T-helper 1 cell treated with Interleukin-12 subunit alpha and Interleukin-12 subunit beta and Interleukin-4 antibody, amounts not matched to agents 30 μg/mL and 1 μg/mL, for 36 hours (primary cell): Measurements from ENCODE around the gene DNM3.
"Not testable (repeated sequence)": the region's sequence is repeated elsewhere in the genome, so short reads cannot be mapped to it uniquely, and the experiment has no call there.

Source experiments
- H3K27ac Mint-ChIP-seq: one replicate; pipeline ENCODE4 v1.8.0; 2021; ENCODE audit warnings: mild to moderate bottlenecking, mixed read lengths
- H3K27me3 Mint-ChIP-seq: one replicate; pipeline ENCODE4 v1.8.0; 2021; ENCODE audit warnings: low read depth, mixed read lengths
- H3K36me3 Mint-ChIP-seq: one replicate; pipeline ENCODE4 v1.8.0; 2021; ENCODE audit warnings: low read depth, mixed read lengths
- H3K4me1 Mint-ChIP-seq: one replicate; pipeline ENCODE4 v1.8.0; 2021; ENCODE audit warnings: low read depth, mixed read lengths
- H3K4me3 Mint-ChIP-seq: one replicate; pipeline ENCODE4 v1.8.0; 2021; ENCODE audit warnings: mild to moderate bottlenecking, moderate library complexity, mixed read lengths
- H3K9me3 Mint-ChIP-seq: one replicate; pipeline ENCODE4 v1.8.0; 2021; ENCODE audit warnings: mixed read lengths

The DNM3 gene

DNA sequence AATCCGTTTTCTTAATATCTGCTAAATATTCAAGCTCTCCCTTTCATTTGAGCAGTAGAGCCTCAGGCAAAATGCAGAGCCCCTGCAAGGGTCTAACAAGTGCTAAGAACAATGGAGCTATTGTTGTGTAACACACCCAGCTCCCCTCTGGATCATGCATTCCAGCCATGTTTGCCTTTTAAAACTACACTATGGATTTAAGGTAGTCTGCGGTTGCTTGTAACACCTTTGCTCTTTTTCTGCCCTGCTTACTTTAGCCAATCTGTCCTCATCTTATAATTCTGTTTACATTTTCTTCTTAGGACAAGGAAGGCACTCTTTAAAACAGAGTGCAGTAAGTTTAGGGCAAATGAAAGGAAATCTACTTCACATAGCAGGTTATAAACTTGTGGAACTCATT, 519.2 kb downstream of the DNM3 start:
- H3K27me3 Mint-ChIP-seq, result no peaks in the 10 kb centered on the region
- H3K36me3 Mint-ChIP-seq, result peaks cover 3% of the 10 kb centered on the region
- H3K4me1 Mint-ChIP-seq, result peaks cover 26% of the 10 kb centered on the region
- no peak overlapping the region for H3K4me3 Mint-ChIP-seq
- peaks cover 6% of the 10 kb centered on the region for H3K9me3 Mint-ChIP-seq
- no peak overlapping the region for H3K27ac Mint-ChIP-seq

DNA sequence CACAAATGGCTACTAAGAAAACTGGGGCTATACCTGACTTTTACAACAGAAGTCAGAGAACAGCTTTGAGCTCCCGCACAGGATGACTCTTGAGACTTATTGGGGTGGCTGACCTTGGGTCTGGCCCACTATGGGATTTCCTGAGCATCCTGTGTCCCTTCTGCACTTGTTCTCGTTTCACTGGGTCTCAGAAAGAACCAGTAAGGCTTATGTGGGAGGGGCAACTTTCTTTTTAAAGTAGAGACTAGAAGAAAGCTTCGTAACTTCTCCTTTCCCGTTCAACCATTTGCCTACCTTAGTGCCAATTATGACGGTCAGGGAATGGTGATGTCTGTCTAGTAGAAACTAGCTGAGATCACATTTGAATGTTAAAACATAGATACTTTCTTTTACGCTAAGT, 519.7 kb downstream of the DNM3 start:
- peaks cover 26% of the 10 kb centered on the region for H3K4me1 Mint-ChIP-seq
- peaks cover 3% of the 10 kb centered on the region for H3K36me3 Mint-ChIP-seq
- H3K9me3 Mint-ChIP-seq, result peaks cover 6% of the 10 kb centered on the region
- no peak overlapping the region for H3K4me3 Mint-ChIP-seq
- H3K27ac Mint-ChIP-seq, result no peak overlapping the region
- H3K27me3 Mint-ChIP-seq, result no peaks in the 10 kb centered on the region

DNA sequence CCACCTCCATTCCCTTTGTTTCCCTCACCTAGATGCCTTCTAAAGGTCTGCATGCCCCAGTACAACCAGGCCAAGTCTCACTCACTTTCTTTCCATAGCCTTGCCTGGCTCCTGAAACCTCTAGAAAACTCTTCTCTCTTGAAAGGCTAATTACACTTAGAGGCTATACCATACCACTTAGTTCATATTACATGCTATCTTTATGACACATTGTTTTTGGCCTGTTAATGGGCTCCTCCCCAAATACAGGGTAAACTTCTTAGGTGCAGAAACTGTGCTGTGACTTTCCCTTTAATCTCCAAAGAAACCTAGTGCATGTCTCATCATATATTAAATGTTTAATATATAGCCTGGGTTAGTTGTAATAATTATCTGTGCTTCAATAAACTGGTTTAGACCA, 522.6 kb downstream of the DNM3 start:
- Mint-ChIP-seq H3K27ac (no peak overlapping the region), H3K4me1 (peaks cover 5% of the 10 kb centered on the region), H3K36me3 (peaks cover 15% of the 10 kb centered on the region), H3K4me3 (no peak overlapping the region), H3K9me3 (peaks cover 32% of the 10 kb centered on the region), H3K27me3 (no peaks in the 10 kb centered on the region)

DNA sequence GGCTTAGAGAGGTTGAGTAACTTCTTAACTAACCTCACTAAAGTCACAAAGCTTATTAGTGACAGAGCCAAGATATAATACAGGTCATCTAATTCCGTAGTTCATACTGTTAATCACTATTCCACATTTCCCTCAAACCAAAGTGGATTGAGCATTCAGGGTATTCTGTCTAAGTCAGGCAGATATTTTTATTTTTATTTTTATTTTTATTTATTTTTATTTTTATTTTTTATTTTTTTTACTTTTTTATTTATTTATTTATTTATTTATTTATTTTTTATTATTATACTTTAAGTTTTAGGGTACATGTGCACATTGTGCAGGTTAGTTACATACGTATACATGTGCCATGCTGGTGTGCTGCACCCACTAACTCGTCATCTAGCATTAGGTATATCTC, 530.3 kb downstream of the DNM3 start:
- H3K27ac Mint-ChIP-seq, H3K4me1 Mint-ChIP-seq, H3K4me3 Mint-ChIP-seq, H3K27me3 Mint-ChIP-seq: not testable (repeated sequence)
- Mint-ChIP-seq H3K9me3 (peaks cover 26% of the 10 kb centered on the region), H3K36me3 (peaks cover 12% of the 10 kb centered on the region)

DNA sequence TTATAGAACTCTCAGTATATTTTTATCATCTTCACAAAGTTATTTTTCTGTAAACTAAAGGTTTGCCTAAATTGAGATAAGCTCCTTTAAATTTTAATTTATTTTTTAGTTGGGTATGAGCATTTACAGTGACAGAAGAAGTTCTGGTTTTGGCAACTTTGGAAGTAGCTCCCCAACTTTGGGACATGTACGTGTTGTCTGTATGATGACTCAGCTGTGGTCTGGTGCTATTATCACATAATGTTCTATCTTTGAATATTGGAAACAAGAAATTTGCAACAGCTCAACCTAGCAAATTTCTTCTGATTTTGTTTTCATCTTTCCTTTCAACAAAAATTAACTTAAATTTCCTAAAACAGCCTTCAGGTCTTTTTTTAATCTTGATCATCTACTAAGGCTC, 532.6 kb downstream of the DNM3 start:
- Mint-ChIP-seq H3K9me3 (peaks cover 3% of the 10 kb centered on the region), H3K4me1 (peaks cover 6% of the 10 kb centered on the region), H3K36me3 (no peaks in the 10 kb centered on the region), H3K27ac (no peak overlapping the region), H3K27me3 (no peaks in the 10 kb centered on the region), H3K4me3 (no peak overlapping the region)

DNA sequence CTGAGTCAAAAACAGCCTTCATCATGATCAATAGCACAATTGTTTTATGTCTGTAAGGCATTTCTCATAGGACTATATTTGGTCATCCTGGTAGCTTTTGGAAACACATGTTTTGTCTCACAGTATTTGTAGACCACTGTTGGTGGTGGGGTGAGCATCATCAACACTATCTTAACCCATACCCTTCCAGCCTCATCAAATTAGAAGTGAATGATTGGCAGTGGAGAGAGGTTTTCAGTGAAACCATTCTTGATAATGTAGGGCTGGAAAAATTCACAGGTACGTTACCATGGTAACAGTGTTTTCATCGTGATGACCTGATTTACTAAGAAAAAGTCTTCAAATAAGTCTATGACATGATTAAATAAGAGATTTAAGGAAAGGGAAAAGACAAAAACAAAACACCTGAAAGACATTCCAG, 533.9 kb downstream of the DNM3 start:
- peaks cover 6% of the 10 kb centered on the region for H3K4me1 Mint-ChIP-seq
- H3K4me3 Mint-ChIP-seq, result no peak overlapping the region
- H3K27ac Mint-ChIP-seq, result no peak overlapping the region
- no peaks in the 10 kb centered on the region for H3K9me3 Mint-ChIP-seq
- H3K36me3 Mint-ChIP-seq, result no peaks in the 10 kb centered on the region
- no peaks in the 10 kb centered on the region for H3K27me3 Mint-ChIP-seq

DNA sequence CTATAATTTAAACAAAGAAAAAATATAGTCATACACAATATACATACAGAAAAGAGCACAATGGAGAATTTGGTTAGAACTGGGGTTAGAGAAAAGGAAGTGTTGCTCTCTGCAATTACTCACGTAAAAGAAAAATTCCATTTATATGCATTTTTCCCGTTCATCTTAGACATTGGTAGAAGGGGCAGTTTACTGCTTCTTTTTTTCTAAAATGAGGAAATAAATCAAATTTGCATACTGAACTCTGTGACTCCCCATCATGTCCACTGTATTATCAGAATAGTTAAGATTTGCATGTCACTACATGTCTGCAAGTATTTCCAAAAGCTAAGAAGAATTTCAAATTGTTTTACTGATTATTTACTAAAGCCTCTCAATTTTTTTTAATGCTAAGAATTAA, 535.1 kb downstream of the DNM3 start:
- H3K27me3 Mint-ChIP-seq, result no peaks in the 10 kb centered on the region
- no peaks in the 10 kb centered on the region for H3K9me3 Mint-ChIP-seq
- peaks cover 15% of the 10 kb centered on the region for H3K4me1 Mint-ChIP-seq
- no peaks in the 10 kb centered on the region for H3K36me3 Mint-ChIP-seq
- H3K4me3 Mint-ChIP-seq, result no peak overlapping the region
- H3K27ac Mint-ChIP-seq, result no peak overlapping the region

DNA sequence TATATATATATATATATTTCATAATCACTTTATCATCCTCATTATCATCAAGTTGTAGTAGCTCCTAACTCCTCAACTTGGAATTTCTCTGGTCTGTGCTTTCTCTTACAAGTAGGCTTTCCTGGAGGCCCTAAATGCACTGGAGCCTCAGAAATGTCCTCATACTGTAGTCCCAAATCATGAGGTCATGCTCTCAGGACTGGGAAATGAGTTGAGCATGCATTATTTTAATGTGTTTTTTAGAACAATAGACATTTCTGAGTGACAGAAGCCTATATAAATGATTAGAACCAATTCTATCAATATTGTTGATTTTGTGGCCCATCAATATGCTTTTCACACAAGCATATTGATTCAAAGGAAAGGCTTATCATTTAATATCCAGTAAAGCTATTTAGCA, 536.3 kb downstream of the DNM3 start:
- H3K9me3 Mint-ChIP-seq, result no peaks in the 10 kb centered on the region
- H3K27me3 Mint-ChIP-seq, result no peaks in the 10 kb centered on the region
- H3K4me1 Mint-ChIP-seq, result peaks cover 18% of the 10 kb centered on the region
- no peak overlapping the region for H3K27ac Mint-ChIP-seq
- no peak overlapping the region for H3K4me3 Mint-ChIP-seq
- H3K36me3 Mint-ChIP-seq, result no peaks in the 10 kb centered on the region

DNA sequence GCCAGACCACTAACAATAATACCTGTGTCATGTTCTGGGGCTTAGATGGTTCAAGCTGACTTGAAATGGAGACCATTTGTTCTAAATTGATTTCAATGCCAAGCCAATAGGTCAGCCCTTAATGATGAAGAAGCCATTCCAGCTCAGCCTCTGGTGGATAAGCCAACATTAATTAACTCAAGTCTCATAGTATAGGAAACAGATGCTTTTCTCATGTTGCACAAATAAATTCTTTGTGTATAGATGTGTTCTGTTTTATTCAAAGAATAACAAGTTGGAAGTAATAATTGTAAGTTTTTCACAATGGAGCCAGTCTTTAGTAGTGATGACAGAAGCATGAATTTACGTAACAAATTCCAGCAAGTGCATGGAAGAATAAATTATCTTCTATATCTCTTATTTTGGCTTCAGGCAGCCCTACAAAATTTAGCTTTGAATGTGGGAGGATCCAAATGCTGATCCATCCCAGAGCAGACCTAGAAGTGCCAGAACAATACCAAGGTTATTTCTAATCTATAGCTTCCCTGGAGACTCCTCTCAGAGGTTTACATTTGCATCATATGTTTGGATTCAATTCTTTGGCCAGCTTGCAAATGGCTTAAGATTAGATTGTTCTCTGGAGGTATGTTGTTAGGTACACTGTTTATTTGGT, 536.9 kb downstream of the DNM3 start:
- no peak overlapping the region for H3K27ac Mint-ChIP-seq
- no peaks in the 10 kb centered on the region for H3K36me3 Mint-ChIP-seq
- no peaks in the 10 kb centered on the region for H3K9me3 Mint-ChIP-seq
- H3K4me1 Mint-ChIP-seq, result peaks cover 18% of the 10 kb centered on the region
- H3K4me3 Mint-ChIP-seq, result no peak overlapping the region
- H3K27me3 Mint-ChIP-seq, result no peaks in the 10 kb centered on the region

DNA sequence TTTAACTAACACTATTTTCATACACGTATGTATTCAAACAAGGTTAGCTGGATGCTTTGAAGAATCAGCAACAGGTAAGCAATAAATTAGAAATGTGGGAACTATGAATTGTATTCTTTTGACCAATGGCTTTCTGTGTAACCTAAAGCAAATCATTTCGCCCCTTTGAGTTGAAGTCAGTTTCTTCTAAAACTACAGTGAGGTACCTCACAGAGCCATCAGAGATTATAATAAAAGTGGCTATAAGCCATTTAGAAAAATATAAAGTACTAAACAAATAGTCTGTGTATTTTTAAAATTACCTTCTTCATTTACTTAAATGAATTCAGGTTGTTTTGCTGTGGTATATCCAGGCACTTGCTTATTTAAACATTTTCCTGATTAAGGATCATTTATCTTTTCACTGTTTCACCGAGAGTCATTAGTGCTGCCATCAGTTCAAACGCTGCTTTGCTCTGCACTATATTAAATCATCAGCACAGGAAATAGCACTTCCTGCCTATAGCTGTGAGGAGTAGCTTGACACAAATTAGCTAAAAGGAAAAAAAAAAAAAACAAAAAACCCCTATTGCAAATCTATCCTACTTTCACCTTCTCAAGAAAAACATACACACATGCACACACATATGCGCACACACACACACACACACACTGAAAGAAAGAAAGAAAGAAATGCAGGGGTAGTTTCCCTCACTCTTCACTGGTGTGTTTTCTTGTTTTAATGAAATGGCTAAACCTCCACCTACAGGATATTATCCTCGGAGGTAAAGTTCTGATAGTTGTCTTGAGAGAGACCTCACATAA, 539.3 kb downstream of the DNM3 start:
- H3K27ac Mint-ChIP-seq, result peak overlapping the region; percentile 83
- H3K9me3 Mint-ChIP-seq, result no peaks in the 10 kb centered on the region
- H3K27me3 Mint-ChIP-seq, result peaks cover 4% of the 10 kb centered on the region
- H3K4me3 Mint-ChIP-seq, result peak overlapping the region; percentile 64
- H3K36me3 Mint-ChIP-seq, result peaks cover 1% of the 10 kb centered on the region
- peaks cover 13% of the 10 kb centered on the region for H3K4me1 Mint-ChIP-seq

DNA sequence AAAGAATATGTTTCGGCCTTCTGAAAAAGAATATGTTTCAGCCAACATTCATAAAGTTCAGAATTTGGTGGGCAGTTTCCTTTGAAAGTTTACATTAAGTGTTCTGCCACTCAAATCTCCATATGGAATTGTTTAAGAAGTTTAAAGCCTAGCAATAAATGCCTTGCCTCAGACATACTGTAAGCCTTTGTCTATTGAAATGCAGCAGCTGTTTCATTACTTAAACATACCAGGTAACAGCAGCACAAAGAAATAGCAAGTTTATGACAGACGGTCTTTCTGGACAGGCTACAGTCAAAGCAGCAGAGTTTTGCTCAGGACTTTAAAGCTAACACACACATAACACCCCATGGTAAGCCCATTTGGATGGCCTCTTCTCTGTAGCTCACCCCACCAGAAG, 540.6 kb downstream of the DNM3 start:
- Mint-ChIP-seq H3K27me3 (peaks cover 4% of the 10 kb centered on the region), H3K27ac (peak overlapping the region; percentile 39), H3K36me3 (peaks cover 1% of the 10 kb centered on the region), H3K9me3 (no peaks in the 10 kb centered on the region), H3K4me3 (no peak overlapping the region), H3K4me1 (peaks cover 13% of the 10 kb centered on the region)

DNA sequence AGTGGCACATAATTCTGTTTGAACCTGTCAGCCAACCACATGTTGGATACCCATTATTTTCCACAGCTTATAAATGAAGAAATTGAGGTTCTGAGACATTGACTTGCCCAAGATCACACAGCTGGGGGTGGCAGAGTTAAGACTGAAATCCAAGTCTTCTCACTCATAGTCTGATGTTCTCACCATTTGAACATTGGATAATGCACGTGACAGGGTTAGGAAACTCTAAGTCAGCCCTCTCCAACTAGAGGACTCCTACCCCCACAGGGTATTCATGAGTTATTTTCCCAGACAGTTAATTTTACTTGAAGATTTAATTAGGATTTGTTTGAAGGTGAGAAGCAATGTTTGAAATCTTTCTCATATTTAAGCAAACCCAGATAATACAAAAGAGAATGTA, 541.1 kb downstream of the DNM3 start:
- Mint-ChIP-seq H3K9me3 (no peaks in the 10 kb centered on the region), H3K4me3 (no peak overlapping the region), H3K27ac (no peak overlapping the region), H3K4me1 (peaks cover 13% of the 10 kb centered on the region), H3K27me3 (peaks cover 4% of the 10 kb centered on the region), H3K36me3 (peaks cover 1% of the 10 kb centered on the region)

DNA sequence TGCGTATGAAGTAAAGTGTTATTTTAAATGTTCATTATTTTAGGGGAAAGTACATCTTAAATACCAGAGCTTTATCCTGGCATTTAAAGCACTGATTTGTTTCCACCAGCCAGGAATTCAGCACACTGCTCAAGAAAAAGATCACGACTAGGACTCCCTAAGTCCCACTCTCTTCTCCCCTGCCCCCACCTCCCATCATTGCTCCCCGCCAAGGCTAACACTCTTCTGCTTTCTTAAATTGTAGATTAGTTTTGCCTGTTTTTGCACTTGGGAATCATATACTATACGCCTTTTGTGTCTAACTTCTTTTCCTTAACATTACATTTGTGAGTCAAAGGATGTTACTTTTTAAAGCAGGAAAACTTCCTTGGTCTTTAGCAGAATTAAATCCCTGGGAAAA, 541.7 kb downstream of the DNM3 start:
- Mint-ChIP-seq H3K27ac (no peak overlapping the region), H3K9me3 (no peaks in the 10 kb centered on the region), H3K36me3 (peaks cover 1% of the 10 kb centered on the region), H3K27me3 (peaks cover 4% of the 10 kb centered on the region), H3K4me1 (peaks cover 13% of the 10 kb centered on the region), H3K4me3 (no peak overlapping the region)

DNA sequence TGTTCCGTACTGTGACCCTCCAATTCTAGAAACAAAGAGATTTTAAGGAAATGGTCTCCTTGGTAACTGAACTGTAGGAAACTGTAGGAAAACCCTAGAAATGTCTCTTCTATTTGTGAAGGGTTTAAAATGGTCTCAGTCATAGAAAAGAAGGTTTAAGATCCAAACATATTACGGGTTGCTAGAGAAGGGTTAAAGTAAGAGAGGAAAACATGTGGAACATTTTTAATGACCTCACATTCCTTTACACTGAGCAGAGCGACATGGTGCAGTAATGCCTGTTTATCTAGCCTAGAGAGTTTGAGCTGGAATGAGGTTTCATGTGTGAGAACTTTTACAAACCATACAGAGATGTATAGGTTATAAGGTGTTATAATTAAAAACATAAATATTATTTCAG, 542.2 kb downstream of the DNM3 start:
- H3K27ac Mint-ChIP-seq, result no peak overlapping the region
- H3K4me1 Mint-ChIP-seq, result peaks cover 13% of the 10 kb centered on the region
- peaks cover 1% of the 10 kb centered on the region for H3K36me3 Mint-ChIP-seq
- H3K9me3 Mint-ChIP-seq, result no peaks in the 10 kb centered on the region
- peaks cover 4% of the 10 kb centered on the region for H3K27me3 Mint-ChIP-seq
- no peak overlapping the region for H3K4me3 Mint-ChIP-seq

DNA sequence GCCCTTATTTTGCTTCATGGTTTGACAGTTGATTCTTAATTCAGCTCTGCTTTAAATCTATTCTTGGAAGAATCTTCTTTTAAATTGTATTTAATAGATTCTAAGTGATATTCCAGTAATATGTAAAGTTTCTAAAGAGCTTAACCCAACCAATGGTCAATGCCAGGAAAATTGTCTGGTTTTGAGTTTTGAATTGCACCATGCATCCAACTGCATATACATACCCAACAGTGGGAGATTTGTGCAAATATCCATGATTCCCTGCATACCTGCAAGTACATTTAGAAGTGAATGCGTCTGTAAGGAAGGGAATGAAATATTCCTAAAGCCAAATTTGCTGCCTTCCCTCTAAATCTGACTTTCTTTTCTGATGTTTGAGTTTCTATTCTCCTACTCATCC, 543.4 kb downstream of the DNM3 start:
- Mint-ChIP-seq H3K4me3 (no peak overlapping the region), H3K27me3 (peaks cover 5% of the 10 kb centered on the region), H3K36me3 (peaks cover 1% of the 10 kb centered on the region), H3K4me1 (peaks cover 13% of the 10 kb centered on the region), H3K9me3 (no peaks in the 10 kb centered on the region), H3K27ac (no peak overlapping the region)
